NCI-H526 treated with DMSO at 0.1 percent for 48 hours (cell line): ENCODE measurements around the gene ATCAY.
"Not testable (repeated sequence)": the region's sequence is repeated elsewhere in the genome, so short reads cannot be mapped to it uniquely, and the experiment has no call there.

Experiments used
- DNase-seq: peaks from one replicate; lab custom pipeline; 2025; lab: John Stamatoyannopoulos, UW

Gene ATCAY

DNA sequence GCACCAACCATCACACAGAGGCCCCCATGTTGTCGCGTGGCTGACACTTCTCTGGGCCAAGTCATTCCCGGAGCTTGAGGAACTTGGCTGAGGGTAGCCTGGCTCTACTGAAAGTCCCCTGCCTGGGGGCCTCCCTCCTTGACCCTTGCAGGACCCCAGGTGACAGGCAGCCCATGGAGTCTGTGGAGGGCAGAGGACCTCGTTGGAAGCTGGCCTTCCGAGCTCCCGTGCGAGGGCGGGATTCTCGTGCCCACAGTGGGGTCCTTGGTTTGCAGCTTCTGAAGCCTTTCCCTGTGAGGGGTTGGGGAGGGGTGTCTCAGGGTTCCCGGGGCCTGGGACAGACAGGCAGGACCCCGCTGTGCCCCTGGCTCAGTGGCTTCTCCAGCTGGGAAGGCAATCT, 68.8 kb downstream of the ATCAY start:
- no peak for DNase-seq

DNA sequence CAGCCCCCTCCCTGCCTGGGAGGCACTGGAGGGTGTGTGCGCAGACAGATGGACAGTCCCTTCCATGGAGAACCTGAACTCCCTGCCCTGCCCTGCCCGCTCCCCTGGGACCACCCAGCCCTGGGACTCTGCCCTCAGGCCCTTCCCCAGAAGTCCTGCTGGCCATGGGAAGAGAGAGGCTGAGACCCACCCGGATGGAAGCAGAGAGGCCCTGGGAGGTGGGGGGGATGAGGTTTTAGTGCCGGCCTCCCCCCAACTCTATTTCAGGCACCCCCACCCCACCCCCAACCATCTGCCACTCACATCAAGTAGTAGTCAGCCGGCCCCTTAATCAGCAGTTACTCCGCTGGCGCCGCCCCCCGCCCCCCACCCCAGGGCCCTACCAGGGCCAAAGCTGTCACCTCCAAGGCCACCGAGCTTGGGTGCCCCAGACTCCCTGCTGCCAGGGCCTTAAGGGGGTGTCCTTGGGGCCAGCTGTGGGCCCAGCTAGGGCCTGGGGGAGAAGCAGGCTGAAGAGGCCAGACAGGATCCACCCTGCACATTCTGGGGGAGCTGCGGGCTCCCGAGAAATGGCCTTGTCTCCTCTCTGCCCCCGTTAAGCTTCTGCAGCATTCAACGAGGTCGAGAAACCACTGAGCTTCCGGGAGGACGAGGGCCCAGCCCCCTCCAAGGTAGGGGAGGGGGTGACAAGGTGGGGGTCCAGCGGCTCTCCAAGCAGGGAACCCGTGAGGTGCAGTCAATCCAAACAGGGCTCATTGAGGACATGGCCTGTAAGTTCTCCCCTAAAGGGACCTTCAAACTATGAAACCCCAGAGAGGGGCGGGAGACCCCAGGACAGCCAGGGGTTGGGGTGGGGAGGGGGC, 69.7 kb downstream of the ATCAY start:
- no peak for DNase-seq

DNA sequence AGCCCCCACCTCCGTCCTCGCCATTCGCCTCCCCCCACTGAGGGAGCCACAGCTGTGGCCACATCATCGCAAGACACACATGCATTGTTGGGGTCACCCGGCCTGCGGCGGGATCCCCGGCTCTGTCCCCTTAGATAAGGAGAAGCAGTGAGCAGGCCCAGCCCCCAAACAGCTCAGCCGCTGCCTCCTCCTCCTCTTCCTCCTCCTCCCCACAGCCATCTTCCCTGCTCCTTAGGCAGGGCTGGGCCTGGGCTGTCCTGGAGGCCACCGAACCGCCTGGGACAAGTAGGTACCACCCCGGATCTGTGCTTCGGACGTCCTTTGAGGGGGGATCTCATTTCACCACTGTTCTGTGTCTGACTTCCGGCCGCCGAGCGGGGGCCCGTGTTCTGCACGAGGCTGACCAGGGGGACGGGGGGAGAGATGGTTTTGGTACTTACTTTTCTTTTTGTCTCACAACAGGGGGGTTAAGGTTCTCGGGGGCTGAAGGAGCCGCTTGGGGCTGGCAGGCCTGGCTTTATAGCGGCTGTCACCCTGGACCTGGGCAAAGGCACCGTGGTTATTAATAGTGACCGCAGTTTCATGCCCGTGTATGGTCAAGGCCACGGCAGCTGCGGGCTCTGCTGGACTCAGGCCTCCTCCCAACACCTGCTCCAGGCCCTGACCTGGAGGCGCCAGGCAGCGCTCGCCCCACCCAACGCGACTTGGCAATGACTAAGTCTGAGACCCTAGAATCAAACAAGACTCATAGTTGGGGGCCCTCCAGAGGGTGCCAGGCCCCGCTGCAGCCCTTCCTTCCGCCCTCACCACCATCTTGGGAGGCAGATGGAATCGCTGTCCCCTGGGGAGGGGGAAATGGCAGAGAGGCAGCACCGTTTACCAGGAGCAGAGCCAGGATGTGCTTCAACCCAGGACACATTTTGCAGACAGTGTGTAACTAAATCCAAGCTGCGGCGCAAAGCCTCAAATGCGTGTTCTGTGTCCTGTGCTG, 70.7 kb downstream of the ATCAY start:
- DNase-seq = no peak

DNA sequence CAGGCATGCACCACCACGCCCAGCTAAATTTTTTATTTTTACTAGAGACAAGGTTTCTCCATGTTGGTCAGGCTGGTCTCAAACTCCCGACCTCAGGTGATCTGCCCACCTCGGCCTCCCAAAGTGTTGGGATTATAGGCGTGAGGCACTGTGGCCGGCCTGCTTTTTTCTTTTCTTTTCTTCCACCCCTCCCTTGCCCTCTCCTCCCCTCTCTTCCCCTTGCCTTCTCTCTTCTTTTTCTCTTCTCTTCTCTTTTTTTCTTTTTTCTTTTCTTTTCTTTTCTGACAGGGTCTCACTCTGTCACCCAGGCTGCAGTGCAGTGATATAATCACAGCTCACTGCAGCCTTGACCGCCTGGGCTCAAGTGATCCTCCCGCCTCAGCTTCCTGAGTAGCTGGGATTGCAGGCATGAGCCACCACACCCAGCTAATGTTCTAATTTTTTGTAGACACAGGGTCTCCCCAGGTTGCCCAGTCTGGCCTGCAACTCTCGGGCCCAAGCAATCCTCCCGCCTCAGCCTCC, 72.3 kb downstream of the ATCAY start:
- DNase-seq = not testable (repeated sequence)

DNA sequence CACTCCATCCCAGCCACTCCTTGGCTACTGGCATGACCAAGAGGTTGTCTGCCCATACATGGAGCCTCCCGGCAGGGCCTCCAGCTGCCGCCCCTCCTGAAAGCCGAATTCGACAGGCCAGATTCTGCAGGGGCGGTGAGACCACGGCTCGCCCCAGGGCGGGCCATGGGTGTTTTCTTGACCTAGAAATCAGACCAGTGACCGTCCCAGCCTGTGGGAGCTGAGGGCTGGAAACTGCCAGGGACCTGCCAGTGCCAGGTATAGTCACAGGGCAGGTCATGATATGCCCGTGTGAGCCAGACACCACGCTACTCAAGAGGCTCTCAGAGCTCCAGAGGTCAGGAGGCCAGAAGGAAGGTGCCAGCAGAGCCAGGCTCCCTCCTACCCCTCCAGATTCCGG, 73.6 kb downstream of the ATCAY start:
- DNase-seq = no peak

DNA sequence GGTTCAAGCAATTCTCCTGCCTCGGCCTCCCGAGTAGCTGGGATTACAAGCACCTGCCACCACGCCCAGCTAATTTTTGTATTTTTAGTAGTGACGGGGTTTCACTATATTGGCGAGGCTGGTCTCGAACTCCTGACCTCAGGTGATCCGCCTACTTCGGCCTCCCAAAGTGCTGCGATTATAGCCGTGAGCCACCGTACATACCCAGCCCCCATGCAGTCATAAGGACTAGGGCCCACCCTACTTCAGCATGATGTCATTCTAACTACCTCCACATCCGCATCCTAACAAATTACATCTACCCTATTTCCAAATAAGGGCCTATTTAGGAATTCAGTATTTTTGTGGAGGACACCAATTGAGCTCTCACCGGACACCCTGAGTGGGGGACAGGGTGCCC, 74.8 kb downstream of the ATCAY start:
- not testable (repeated sequence) for DNase-seq

DNA sequence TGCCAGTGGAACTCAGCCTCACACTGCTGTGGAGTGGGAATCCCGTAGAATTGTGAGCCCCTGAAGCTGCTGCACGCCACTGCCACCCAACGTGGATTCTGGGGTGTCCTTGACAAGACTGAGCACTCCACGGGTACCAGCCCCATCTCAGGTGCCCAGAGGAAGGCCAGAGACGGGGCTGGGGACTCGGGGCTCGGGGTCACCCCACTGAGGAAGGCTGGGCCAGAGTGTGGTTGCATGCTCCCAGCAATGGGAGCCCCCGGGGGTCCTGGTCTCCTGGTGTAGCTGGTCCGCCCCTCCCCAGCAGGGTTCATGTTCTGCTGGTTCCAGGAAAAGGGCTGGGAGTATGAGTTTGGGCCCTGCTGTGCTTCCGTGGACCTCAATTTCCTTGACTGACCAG, 75.2 kb downstream of the ATCAY start:
- DNase-seq = no peak

DNA sequence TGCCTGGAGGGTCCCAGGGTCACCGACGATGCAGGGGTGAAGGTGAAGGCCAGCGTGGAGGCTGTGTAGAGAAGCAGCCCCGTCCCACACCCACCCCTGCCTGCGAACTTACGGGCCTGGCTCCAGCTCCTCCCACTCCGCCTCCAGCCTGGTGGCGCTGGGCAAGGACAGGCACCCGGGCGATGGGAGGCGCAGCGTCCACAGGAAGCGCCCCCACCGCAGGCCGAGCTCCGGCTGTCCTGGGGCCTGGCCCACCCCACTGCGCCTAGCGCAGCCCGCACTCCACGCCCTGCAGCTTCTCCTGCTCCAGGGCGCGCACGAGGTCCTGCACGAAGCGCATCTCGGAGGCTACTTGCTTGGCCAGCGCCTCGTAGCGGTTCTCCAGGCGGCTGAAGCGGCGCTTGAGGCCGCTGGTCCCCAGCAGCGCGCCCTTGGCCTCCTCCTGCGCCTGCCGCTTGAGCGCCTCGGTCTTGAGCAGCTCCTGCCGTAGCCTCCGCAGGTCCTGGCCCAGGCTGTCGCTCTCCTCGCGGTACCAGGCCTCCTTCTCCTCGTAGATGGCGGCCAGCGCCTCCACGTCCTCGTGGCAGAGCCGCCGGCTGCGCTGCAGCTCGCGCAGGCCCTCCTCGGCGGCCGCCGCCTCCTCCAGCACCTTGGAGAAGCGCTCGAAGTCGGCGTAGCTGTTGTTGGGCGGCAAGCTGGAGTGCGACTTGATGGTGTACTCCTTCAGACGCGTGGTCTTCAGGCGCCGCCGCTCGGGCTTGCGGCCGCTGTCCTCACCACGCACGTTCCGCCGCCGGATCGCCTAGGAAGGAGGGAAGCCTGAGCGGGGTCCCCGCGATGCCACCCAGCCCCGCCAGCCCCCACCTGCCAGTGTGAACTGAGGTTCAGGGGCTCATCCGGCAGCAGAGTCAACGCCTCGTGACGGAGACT, 78.6 kb downstream of the ATCAY start:
- no peak for DNase-seq

DNA sequence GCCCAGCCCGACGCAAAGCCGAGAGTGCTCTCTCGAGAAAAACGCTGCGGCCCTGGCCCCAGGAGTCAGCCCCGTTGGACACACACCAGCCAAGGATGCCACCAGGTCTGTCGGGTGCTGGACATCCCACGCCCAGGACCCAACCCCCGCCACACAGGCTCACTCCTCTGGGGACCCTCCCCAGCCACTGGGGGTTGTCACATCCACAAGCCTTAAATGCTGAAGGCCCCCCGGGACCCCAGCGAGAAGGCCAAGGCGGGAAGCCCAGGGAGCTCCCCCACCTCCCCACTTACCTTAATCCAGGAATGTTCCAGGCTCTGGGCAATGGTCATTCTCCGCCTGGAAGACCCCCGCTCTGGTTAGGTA, 79.3 kb downstream of the ATCAY start:
- no peak for DNase-seq

DNA sequence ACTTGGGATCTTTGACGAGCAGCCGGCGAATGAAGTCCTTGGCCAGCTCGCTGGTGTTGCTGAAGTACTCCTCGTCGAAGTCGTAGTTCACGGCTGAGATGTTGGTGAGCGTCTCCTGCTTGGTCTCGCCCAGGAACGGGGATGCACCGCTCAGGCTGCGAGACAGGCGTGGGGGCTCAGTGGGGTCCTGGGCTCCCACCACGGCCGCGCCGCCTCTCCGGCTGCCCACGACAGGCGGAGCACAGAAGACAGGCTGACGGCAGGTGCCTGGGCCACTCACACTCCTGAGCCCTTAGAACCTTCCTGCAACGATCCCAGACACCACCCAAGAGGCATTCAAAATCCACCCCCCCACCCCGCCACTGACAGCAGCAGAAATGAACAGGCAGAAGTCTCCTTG, 80.5 kb downstream of the ATCAY start:
- no peak for DNase-seq

DNA sequence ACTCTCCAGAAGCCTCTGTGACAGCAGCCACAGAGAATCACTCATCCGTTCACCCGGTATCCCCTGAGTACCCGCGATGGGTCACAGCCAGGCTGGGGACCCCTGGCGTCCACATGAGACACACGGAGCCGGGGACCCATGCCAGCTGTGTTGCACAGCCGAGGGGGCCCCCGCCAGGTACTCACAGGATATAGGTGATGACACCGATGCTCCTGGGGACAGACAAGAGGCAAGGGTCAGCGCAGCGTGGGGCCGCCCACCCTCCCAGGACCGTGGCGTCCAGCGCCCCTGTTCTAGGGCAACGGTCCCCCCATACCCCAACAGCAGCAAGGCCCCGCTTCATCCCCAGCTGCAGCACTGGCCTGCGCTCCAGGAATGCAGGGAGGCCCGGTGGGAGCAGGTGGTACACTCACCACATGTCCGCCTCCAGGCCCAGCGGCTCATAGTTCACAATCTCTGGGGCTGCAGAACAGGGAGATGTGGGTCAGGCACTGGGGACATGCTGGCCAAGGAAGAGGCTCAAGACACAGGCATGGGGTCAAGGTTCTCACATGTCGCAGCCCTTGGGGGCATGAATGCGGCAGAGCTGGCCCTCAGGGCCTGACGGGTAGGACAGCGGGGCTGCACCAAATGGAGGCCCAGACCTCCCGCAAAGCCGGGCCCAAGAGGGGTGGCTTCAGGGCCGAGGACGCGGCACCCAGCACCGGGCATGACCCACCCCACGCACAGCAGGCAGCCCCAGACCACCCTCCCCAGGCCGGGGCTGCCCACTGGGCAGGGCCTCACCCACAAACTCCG, 83.2 kb downstream of the ATCAY start:
- no peak for DNase-seq

DNA sequence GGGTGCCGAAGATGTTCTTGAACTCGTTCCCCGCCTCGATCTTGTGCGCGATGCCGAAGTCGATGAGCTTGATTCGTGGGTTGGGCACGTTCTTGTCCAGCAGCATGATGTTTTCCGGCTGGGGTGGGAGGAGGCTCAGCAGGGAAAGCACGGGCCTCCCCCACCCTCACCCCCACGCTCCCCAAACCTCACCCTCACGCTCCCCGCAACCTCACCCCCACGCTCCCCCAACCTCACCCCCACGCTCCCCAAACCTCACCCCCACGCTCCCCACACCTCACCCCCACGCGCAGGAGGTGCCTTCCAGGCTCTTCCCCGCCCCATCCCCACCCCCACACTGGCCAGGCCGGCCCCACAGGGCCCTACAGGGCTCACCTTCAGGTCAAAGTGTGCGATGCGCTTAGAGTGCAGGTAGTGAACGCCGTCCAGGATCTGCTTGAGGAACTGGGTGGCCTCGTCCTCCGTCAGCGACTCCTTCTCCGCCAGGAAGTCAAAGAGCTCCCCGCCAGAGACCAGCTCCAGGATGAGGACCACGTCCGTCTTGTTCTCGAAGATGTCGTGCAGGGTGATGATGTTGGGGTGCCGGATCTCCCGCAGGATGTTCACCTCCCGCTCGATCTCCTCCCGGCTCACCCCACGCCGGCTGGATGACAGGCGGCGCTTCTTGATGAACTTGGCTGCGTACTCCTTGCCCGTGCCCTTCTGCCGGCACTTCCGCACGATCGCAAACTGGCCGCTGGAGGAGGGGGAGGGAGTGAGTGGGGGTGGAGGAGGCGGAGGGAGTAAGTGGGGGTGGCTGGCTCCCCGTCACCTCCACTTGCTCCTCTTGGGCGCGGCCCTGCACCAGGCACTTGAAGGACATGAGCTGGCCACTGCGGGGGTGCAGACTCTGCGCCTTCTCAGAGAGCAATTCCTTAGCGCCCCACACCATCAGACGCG, 84.0 kb downstream of the ATCAY start:
- no peak for DNase-seq

DNA sequence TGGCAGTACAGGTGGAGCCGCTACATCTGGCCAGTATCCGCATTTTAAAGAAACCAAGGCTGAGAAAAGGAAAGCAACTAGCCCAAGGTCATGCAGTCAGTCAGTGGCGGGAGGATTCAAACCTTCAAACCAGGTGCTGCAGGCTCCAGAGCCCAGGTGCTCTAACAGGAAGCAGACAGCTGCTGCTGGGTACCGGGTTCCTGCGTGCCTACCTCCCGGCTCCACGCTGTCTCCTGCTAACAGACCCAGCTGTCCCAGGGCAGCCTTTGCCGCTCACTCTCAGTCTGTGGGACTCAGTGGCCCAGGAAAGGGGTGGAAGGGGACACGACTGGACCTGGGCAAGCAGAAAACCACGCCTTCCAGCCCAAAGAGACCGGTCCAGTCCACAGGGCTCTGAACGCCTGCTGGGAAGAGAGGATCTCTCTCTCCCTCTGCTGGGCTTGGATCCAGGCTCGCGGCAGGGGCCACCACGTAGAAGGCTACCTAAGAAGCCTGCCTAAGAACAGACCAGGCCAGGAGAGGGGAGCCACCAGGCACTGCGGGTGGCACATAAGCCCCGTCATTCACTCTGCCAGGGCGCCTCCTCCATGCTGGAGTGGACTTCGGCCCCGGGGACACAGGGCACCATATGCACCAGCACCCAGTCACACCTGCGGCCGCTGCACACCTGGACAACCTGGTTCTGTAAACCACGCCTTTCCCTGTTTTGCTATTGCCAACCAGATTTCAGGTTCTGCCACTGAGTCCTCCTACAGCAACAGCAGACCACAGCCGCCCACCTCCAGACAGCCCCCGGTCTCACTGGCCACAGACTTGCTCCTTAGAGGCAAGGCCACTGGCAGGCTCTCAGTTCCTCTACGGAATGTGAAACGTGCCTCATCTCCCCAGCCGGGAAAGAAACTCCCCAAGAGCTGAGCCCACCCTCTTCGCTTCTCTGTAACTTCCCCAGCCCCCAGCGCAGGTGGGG, 85.8 kb downstream of the ATCAY start:
- DNase-seq = no peak

DNA sequence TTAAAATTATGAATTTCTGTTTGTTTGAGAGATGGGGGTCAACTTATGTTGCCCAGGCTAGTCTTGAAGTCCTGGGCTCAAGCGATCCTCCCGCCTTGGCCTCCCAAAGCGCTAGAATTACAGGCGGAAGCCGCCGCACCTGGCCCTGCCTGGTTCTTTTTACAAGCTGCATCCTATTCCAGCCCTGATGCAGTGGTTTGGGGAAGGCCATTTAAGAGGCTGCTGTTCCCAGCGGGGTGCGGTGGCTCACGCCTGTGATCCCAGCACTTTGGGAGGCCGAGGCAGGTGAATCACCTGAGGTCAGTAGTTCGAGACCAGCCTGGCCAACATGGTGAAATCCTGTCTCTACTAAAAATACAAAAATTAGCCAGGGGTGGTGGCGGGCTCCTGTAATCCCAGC, 87.5 kb downstream of the ATCAY start:
- DNase-seq = not testable (repeated sequence)

DNA sequence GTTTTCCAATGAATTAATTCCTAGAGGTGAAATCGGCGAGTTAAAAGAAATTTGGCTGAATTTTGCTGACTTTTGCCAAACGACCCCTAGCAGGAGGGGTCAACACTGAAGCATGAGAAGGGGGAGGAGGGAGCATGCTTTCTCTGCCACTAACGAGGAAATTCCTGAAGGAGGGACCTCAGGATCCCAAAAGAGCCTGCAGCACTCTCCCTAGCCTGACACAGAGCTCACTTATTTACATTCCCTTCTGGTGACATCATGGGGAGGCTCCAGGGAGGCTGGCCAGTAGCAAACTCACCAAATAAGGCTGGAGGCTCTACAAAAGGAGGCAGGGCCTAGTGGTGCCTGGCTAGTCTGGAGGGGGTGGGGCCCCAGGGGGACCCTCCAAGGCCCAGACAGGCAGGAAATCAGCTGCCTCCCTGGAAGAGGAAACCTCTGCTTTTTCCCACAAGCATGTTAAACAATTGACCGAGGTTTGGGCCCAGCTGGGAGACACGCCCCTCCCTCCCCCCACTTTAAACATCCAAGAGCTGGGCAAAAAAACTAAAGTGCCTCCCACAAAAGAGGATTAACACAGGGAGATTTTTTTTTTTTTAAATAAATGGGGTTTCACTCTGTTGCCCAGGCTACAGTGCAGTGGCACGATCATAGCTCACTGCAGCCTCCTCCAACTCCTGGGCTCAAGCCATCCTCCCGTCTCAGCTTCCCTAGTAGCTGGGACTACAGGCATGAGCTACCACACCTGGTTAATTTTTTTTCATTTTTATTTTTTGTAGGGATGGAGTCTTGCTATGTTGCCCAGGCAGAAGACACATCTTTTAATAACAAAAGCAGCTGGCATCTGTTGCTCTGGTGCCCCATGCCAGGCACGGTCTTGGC, 88.3 kb downstream of the ATCAY start:
- no peak for DNase-seq

DNA sequence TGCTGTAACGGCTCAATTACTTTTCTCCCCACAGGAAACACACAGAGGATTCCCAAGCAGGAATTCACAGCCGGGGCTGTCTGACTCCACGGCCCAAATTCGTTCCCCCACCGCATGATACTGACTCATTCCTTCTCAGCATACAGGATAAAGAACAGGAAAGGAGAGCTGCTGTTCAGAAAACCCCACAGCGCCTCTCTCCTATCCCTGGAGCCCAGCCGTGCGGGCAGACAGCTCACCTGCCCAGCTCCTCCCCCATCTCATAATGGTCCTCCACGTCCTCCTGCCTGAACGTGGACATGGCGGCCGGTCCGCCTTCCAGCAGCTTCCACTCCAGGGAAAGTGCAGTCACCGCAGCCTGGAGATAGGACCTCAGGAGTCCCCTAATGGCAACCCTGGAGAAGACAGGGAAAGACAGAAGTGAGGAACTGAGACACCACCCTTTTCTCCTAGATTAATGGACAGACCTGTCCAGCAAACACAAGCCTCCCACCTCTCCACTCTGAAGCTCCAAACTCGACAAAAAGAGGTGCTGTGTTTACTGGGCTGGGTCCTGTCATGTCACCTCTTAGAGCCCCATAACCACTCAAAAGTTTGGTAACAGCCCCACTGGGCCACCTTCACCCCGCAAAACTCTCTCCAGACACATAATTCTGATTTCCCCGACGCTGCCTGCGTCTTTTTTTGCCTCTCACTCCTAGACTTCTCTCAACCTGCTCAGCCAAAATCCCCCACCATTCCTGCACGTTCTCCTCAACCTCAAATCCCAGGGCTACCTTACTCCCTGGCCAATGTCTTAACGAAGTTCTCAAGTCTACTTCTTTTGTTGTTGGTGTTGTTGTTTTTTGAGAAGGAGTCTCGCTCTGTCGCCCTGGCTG, 89.2 kb downstream of the ATCAY start:
- DNase-seq = no peak
